OCI-LY1 (cell line): ENCODE results near the gene TPST2.

ENCODE experiments used
- EZH2 ChIP-seq: fragments of 200-600 bp; sonication (generic), shearing (Covaris generic); IDR thresholded peaks from 2 replicates; pipeline ENCODE4 v1.8.0; 2017; ENCODE audit warnings: borderline replicate concordance, mixed run types, mild to moderate bottlenecking, antibody characterized with exemption, low read length, moderate library complexity, mixed read lengths
- TF ChIP-seq, protein P1 (sequence below): fragments of 200-600 bp; sonication (generic), shearing (Covaris generic); IDR thresholded peaks from 2 replicates; pipeline ENCODE4 v1.5.1; 2017; ENCODE audit warnings: mild to moderate bottlenecking, antibody characterized with exemption, low read length, moderate library complexity, mixed read lengths

DNA sequence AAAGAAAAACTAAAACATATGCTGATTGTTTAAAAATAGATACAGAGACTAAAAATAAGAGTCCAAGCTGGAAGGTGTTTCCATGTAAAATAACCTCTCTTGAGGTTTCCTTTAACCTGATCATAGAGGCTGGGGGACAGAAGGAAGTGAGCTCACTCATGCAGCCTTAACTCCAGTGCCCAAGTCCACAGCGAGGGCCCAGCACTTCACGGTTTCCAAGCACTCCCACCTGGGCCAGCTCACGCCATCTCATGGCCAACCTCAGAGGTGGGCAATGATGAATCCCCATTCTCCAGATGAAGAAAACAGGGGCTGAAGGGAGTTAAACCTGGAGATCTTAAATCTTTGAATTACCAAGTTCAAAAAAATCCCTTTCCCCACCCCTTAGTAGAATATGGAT, 62.8 kb downstream of the TPST2 start:
- TF ChIP-seq, protein P1, sequence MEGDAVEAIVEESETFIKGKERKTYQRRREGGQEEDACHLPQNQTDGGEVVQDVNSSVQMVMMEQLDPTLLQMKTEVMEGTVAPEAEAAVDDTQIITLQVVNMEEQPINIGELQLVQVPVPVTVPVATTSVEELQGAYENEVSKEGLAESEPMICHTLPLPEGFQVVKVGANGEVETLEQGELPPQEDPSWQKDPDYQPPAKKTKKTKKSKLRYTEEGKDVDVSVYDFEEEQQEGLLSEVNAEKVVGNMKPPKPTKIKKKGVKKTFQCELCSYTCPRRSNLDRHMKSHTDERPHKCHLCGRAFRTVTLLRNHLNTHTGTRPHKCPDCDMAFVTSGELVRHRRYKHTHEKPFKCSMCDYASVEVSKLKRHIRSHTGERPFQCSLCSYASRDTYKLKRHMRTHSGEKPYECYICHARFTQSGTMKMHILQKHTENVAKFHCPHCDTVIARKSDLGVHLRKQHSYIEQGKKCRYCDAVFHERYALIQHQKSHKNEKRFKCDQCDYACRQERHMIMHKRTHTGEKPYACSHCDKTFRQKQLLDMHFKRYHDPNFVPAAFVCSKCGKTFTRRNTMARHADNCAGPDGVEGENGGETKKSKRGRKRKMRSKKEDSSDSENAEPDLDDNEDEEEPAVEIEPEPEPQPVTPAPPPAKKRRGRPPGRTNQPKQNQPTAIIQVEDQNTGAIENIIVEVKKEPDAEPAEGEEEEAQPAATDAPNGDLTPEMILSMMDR = no peak
- TF ChIP-seq EZH2 = no peak
